A673 (cell line): ENCODE data around the gene MYO18B. TPM values are rescaled to one million over a fixed set of nuclear protein-coding genes. Genes with fewer than 3 reads are reported as not detected.

Source experiments
- BruUV-seq: library from RNA; stranded (reverse); fragments of 400-500 nt; replicated peaks from 2 replicates; lab custom pipeline; 2021; lab: Mats Ljungman, UMichigan
- CTCF ChIA-PET: fragments of 300-600 bp; sonication (Branson Sonifier 250); formaldehyde crosslinking; loops from one replicate; lab custom pipeline; 2022; ENCODE audit warnings: antibody characterized with exemption; lab: Charles Lee
- POLR2A ChIA-PET: fragments of 300-600 bp; sonication (Branson Sonifier 250); formaldehyde crosslinking; loops from one replicate; lab custom pipeline; 2022; ENCODE audit warnings: antibody characterized with exemption; ENCODE audit not compliant: low non-redundant PET; lab: Charles Lee
- DNase-seq: peaks from one replicate; pipeline ENCODE4 v3.0.0-alpha.2; 2015; ENCODE audit warnings: low spot score
- H3K27ac ChIP-seq: fragments of 200-600 bp; sonication (generic); 2 replicates; pipeline ENCODE4 v1.5.1; 2016; ENCODE audit warnings: mixed run types, low read depth, mild to moderate bottlenecking, mixed read lengths, antibody characterized with exemption, low read length; ENCODE audit not compliant: poor library complexity, severe bottlenecking
- H3K27me3 ChIP-seq: fragments of 200-600 bp; sonication (generic); replicated peaks from 2 replicates; pipeline ENCODE4 v1.6.1; 2017; ENCODE audit warnings: mixed run types, low read depth, mild to moderate bottlenecking, mixed read lengths, antibody characterized with exemption, low read length; ENCODE audit not compliant: insufficient read depth, poor library complexity
- H3K36me3 ChIP-seq: fragments of 200-600 bp; sonication (generic); 2 replicates; pipeline ENCODE4 v1.6.1; 2016; ENCODE audit warnings: mixed run types, mild to moderate bottlenecking, mixed read lengths, antibody characterized with exemption, low read length; ENCODE audit not compliant: insufficient read depth, poor library complexity, severe bottlenecking
- H3K4me1 ChIP-seq: fragments of 200-600 bp; sonication (generic); 2 replicates; pipeline ENCODE4 v1.6.1; 2017; ENCODE audit warnings: mixed run types, mild to moderate bottlenecking, mixed read lengths, antibody characterized with exemption, low read length; ENCODE audit not compliant: insufficient read depth, poor library complexity, severe bottlenecking
- H3K4me3 ChIP-seq: fragments of 200-600 bp; sonication (generic); 2 replicates; pipeline ENCODE4 v1.5.1; 2016; ENCODE audit warnings: low read depth, mixed run types, mild to moderate bottlenecking, mixed read lengths, low read length; ENCODE audit not compliant: poor library complexity, severe bottlenecking
- H3K9me3 ChIP-seq: fragments of 200-600 bp; sonication (generic); 2 replicates; pipeline ENCODE4 v1.6.1; 2016; ENCODE audit warnings: mixed run types, low read depth, mild to moderate bottlenecking, mixed read lengths, antibody characterized with exemption, low read length; ENCODE audit not compliant: poor library complexity, severe bottlenecking
- EZH2 ChIP-seq: fragments of 200-600 bp; sonication (generic); IDR thresholded peaks from 2 replicates; pipeline ENCODE4 v1.6.1; 2017; ENCODE audit warnings: borderline replicate concordance, low read depth, mild to moderate bottlenecking, mixed read lengths, antibody characterized with exemption, low read length; ENCODE audit not compliant: poor library complexity, severe bottlenecking
- intact Hi-C: fragments of 100-400 bp; cut with micrococcal nuclease; formaldehyde crosslinking; loops from one replicate; pipeline ENCODE4 v1.10.0; 2022; ENCODE audit not compliant: unreplicated experiment
- total RNA-seq: library from RNA; stranded (reverse); gene quantifications from 2 replicates; pipeline ENCODE4 v1.2.3, GENCODE V29; 2021
- TF ChIP-seq, protein P1 (sequence below): fragments of 300-800, 200-600 bp; sonication (generic); conservative IDR thresholded peaks from 2 replicates; pipeline ENCODE4 v1.5.1; 2017; ENCODE audit warnings: low read depth, mild to moderate bottlenecking, antibody characterized with exemption, low read length, moderate library complexity, mixed read lengths

Gene MYO18B
- total RNA-seq, 1 experiment from 2014 or later, result not detected

DNA sequence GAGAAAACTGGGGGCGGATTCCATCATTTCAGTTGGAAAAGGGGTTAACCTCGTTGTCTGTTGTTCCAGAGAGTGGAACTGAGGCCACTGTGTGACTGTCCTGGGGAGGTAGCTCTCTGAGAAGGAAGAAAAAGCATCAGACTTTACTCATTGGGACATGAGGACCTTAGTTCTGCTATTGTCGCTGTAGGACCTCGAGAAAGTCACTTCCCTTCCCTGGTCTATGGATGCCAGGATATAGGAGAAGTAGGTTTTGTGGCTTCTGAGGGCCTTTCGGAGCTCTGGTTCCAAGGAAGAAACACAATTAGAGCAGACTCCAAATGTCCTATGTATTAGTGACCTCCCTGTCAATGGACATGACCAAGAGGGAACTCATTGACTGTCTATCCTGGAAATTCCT is 6.2 kb downstream of the MYO18B start:
- BruUV-seq, result no TSS peak
- POLR2A ChIA-PET, result interaction anchor here (0.6 kb wide), 1 partner anchor 636 kb away, joined by 3 read pairs; no protein-coding TSS in a partner anchor
- no peak overlapping the region for H3K27ac ChIP-seq

DNA sequence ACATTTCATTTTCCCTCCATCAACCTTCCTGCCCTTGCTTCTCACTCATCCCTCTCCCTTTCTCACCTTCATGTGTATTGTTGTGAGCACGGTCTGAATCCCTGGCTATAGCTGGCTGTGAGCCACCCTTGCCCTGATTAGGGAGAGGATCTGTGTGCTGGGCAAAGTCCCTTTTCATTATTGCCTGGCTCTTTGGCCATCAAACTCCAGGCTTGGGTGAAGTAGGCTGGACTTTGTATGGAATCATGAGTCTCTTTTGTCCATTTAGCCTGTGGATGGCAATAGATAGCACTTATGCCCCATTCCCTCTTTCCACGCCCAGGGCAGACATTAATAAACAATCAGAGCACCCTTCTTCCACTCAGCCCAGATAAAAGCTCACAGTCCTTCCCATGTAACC is 6.7 kb downstream of the MYO18B start:
- TF ChIP-seq EZH2, result no peak
- TF ChIP-seq, protein P1, sequence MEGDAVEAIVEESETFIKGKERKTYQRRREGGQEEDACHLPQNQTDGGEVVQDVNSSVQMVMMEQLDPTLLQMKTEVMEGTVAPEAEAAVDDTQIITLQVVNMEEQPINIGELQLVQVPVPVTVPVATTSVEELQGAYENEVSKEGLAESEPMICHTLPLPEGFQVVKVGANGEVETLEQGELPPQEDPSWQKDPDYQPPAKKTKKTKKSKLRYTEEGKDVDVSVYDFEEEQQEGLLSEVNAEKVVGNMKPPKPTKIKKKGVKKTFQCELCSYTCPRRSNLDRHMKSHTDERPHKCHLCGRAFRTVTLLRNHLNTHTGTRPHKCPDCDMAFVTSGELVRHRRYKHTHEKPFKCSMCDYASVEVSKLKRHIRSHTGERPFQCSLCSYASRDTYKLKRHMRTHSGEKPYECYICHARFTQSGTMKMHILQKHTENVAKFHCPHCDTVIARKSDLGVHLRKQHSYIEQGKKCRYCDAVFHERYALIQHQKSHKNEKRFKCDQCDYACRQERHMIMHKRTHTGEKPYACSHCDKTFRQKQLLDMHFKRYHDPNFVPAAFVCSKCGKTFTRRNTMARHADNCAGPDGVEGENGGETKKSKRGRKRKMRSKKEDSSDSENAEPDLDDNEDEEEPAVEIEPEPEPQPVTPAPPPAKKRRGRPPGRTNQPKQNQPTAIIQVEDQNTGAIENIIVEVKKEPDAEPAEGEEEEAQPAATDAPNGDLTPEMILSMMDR, result no peak
- Histone ChIP-seq H3K4me1 (no peaks in the 10 kb centered on the region), H3K27ac (no peak overlapping the region), H3K27me3 (no peaks in the 10 kb centered on the region), H3K9me3 (no peaks in the 10 kb centered on the region), H3K36me3 (no peaks in the 10 kb centered on the region), H3K4me3 (no peak overlapping the region)
- intact Hi-C loops, result no loop called here
- DNase-seq, result no peak
- BruUV-seq, result no TSS peak
- POLR2A ChIA-PET, result interaction anchor here (0.6 kb wide), 1 partner anchor 637 kb away, joined by 3 read pairs; no protein-coding TSS in a partner anchor
- CTCF ChIA-PET, result no interaction called here

More for the DNA sequence above, 6.2 kb downstream of the MYO18B start:
- no peak for TF ChIP-seq EZH2
- TF ChIP-seq, protein P1, result no peak
- Histone ChIP-seq H3K9me3 (no peaks in the 10 kb centered on the region), H3K4me1 (no peaks in the 10 kb centered on the region), H3K36me3 (no peaks in the 10 kb centered on the region), H3K4me3 (no peak overlapping the region), H3K27me3 (no peaks in the 10 kb centered on the region)
- CTCF ChIA-PET, result no interaction called here
- intact Hi-C loops, result no loop called here
- no peak for DNase-seq

GRCh38 chr22:25749420-25750169 is 7.6 kb downstream of the MYO18B start:
- H3K9me3 ChIP-seq, result no peaks in the 10 kb centered on the region
- no peaks in the 10 kb centered on the region for H3K27me3 ChIP-seq
- no peaks in the 10 kb centered on the region for H3K4me1 ChIP-seq
- no peak for DNase-seq
- no TSS peak for BruUV-seq
- H3K27ac ChIP-seq, result no peak overlapping the region
- ChIA-PET POLR2A (no interaction called here), CTCF (no interaction called here)
- H3K36me3 ChIP-seq, result no peaks in the 10 kb centered on the region
- no peak overlapping the region for H3K4me3 ChIP-seq
- TF ChIP-seq, protein P1, result no peak
- no peak for TF ChIP-seq EZH2
- intact Hi-C loops, result no loop called here
